Bronchial smooth muscle cell (primary cell): Measurements from ENCODE around the gene VCL. TPM values are rescaled to one million over a fixed set of nuclear protein-coding genes. Genes with fewer than 3 reads are reported as not detected.

Experiments used
- total RNA-seq: library from RNA; depleted of rRNA; stranded (reverse); fragments of >200 nt; gene quantifications from 2 replicates; pipeline ENCODE4 v1.2.1, GENCODE V29; 2014

VCL gene
- 140 and 165 TPM in 2 replicates for total RNA-seq

GRCh38 chr10:73997787-73998622 lies at the start of gene VCL:
TSS of gene VCL (plus strand) at chr10:73998116. CDS start at chr10:73998208, 92 bp downstream.

GRCh38 chr10:74150204-74150989 lies 152.5 kb downstream of the VCL start, which contains the start of gene AP3M1:
TSS of gene AP3M1 (minus strand) at chr10:74150828. CDS start at chr10:74138379, 12,449 bp downstream.

GRCh38 chr10:74150990-74151878 lies 153.3 kb downstream of the VCL start, which contains the start of gene ADK:
TSS of gene ADK (plus strand) at chr10:74151221. CDS start at chr10:74151279, 58 bp downstream.

Other genes starting within 250 kb of the VCL start
- 23.6 and 25.4 TPM in 2 replicates for gene CHCHD1, start 216.1 kb upstream of the VCL start, total RNA-seq
- gene ZSWIM8, start 212.5 kb upstream of the VCL start, total RNA-seq: 38.6 and 57.0 TPM in 2 replicates
- gene NDST2, start 186.5 kb upstream of the VCL start, total RNA-seq: 7.7 and 8.2 TPM in 2 replicates
- gene CAMK2G, start 123.6 kb upstream of the VCL start, total RNA-seq: 18.0 and 23.8 TPM in 2 replicates
- gene PLAU, start 87.0 kb upstream of the VCL start, total RNA-seq: 16.7 and 63.4 TPM in 2 replicates
- gene AP3M1, start 152.7 kb downstream of the VCL start, total RNA-seq: 14.2 and 17.5 TPM in 2 replicates
- gene ADK, start 153.1 kb downstream of the VCL start, total RNA-seq: 12.5 and 25.4 TPM in 2 replicates